CD4-positive, alpha-beta T cell treated with Interleukin-12 subunit alpha and Interleukin-12 subunit beta, for 1 hour (primary cell): ENCODE measurements around the gene ZC3H18.
A peak's percentile ranks its signal among the peaks of the same experiment; 100 is the strongest.

Experiments used
- DNase-seq: peaks from one replicate; pipeline ENCODE4 v3.0.0-alpha.2; 2020

ZC3H18 gene

GRCh38 chr16:88552166-88552565, 18.0 kb upstream of the ZC3H18 start:
- DNase-seq = no peak

GRCh38 chr16:88552815-88553214, 17.4 kb upstream of the ZC3H18 start:
- no peak for DNase-seq

- no peak for DNase-seq
Observed at GRCh38 chr16:88553739-88554138, 16.5 kb upstream of the ZC3H18 start.

- DNase-seq = no peak
Observed at GRCh38 chr16:88554711-88555264, 15.4 kb upstream of the ZC3H18 start.

- DNase-seq = no peak
Observed at GRCh38 chr16:88556294-88556988, 13.8 kb upstream of the ZC3H18 start.

GRCh38 chr16:88558457-88559442, 11.5 kb upstream of the ZC3H18 start:
- DNase-seq = no peak

GRCh38 chr16:88560714-88561484, 9.3 kb upstream of the ZC3H18 start:
- DNase-seq = no peak

GRCh38 chr16:88561485-88562359, 8.5 kb upstream of the ZC3H18 start:
- DNase-seq = peak; percentile 69

GRCh38 chr16:88566158-88566557, 4.0 kb upstream of the ZC3H18 start:
- DNase-seq = no peak

GRCh38 chr16:88568710-88569613, 1.2 kb upstream of the ZC3H18 start:
- DNase-seq = no peak

GRCh38 chr16:88569614-88569984, 604 bp upstream of the ZC3H18 start:
- no peak for DNase-seq

- peak; percentile 48 for DNase-seq
Observed at GRCh38 chr16:88570691-88571092, 489 bp downstream of the ZC3H18 start.

- no peak for DNase-seq
Observed at GRCh38 chr16:88575251-88575650, 5.0 kb downstream of the ZC3H18 start.

- no peak for DNase-seq
Observed at GRCh38 chr16:88576307-88576706, 6.1 kb downstream of the ZC3H18 start.

- no peak for DNase-seq
Observed at GRCh38 chr16:88577166-88577565, 7.0 kb downstream of the ZC3H18 start.

GRCh38 chr16:88578446-88579313, 8.5 kb downstream of the ZC3H18 start:
- DNase-seq = no peak

GRCh38 chr16:88580371-88580770, 10.2 kb downstream of the ZC3H18 start:
- no peak for DNase-seq

- no peak for DNase-seq
Observed at GRCh38 chr16:88581033-88581432, 10.8 kb downstream of the ZC3H18 start.

- DNase-seq = no peak
Observed at GRCh38 chr16:88582912-88583575, 12.8 kb downstream of the ZC3H18 start.
